Type B pancreatic cell (in vitro differentiated cells): Measurements from ENCODE around the gene POC1A. TPM values are rescaled to one million over a fixed set of nuclear protein-coding genes. Genes with fewer than 3 reads are reported as not detected.

Source experiments
- DNase-seq: peaks from one replicate; pipeline ENCODE4 v3.0.0; 2021; ENCODE audit warnings: mixed read lengths; ENCODE audit not compliant: unreplicated experiment; ENCODE audit errors: extremely low spot score
- H3K27ac Mint-ChIP-seq: 2 replicates; pipeline ENCODE4 v1.8.0; 2021; ENCODE audit warnings: mild to moderate bottlenecking, mixed read lengths
- H3K27me3 Mint-ChIP-seq: 2 replicates; pipeline ENCODE4 v1.8.0; 2021; ENCODE audit warnings: mixed read lengths
- H3K36me3 Mint-ChIP-seq: 2 replicates; pipeline ENCODE4 v1.8.0; 2021; ENCODE audit warnings: mixed read lengths
- H3K4me1 Mint-ChIP-seq: one replicate; pipeline ENCODE4 v1.8.0; 2021; ENCODE audit warnings: mixed read lengths; ENCODE audit not compliant: unreplicated experiment
- H3K4me3 Mint-ChIP-seq: 2 replicates; pipeline ENCODE4 v1.8.0; 2021; ENCODE audit warnings: mild to moderate bottlenecking, mixed read lengths
- H3K9me3 Mint-ChIP-seq: 2 replicates; pipeline ENCODE4 v1.8.0; 2021; ENCODE audit warnings: mixed read lengths
- CTCF ChIP-seq: fragments of 200-600 bp; sonication (generic); conservative IDR thresholded peaks from 2 replicates; pipeline ENCODE4 v1.5.0; 2021; ENCODE audit warnings: antibody characterized with exemption, mild to moderate bottlenecking
- total RNA-seq: library from RNA; stranded (reverse); gene quantifications from 2 replicates; pipeline ENCODE4 v1.2.1, GENCODE V29; 2021; ENCODE audit warnings: low replicate concordance

POC1A gene
- total RNA-seq, 1 donor from 2014 or later: 19.1 TPM

- H3K27me3 Mint-ChIP-seq: no peaks in the 10 kb centered on the region
- H3K4me1 Mint-ChIP-seq: peaks cover 4% of the 10 kb centered on the region
- no peak for DNase-seq
- no peak overlapping the region for H3K27ac Mint-ChIP-seq
- no peak overlapping the region for H3K4me3 Mint-ChIP-seq
- H3K9me3 Mint-ChIP-seq: no peaks in the 10 kb centered on the region
- TF ChIP-seq CTCF: no peak
- no peaks in the 10 kb centered on the region for H3K36me3 Mint-ChIP-seq
These were observed 121.4 kb downstream of the POC1A start for GRCh38 chr3:52032702-52033408.

- no peaks in the 10 kb centered on the region for H3K27me3 Mint-ChIP-seq
- DNase-seq: no peak
- peaks cover 4% of the 10 kb centered on the region for H3K4me1 Mint-ChIP-seq
- no peak for TF ChIP-seq CTCF
- no peak overlapping the region for H3K27ac Mint-ChIP-seq
- H3K36me3 Mint-ChIP-seq: no peaks in the 10 kb centered on the region
- no peak overlapping the region for H3K4me3 Mint-ChIP-seq
- H3K9me3 Mint-ChIP-seq: no peaks in the 10 kb centered on the region
These were observed 122.3 kb downstream of the POC1A start for GRCh38 chr3:52031896-52032295.

- H3K4me3 Mint-ChIP-seq: no peak overlapping the region
- no peaks in the 10 kb centered on the region for H3K9me3 Mint-ChIP-seq
- no peaks in the 10 kb centered on the region for H3K36me3 Mint-ChIP-seq
- no peak overlapping the region for H3K27ac Mint-ChIP-seq
- no peak for DNase-seq
- peaks cover 10% of the 10 kb centered on the region for H3K4me1 Mint-ChIP-seq
- no peaks in the 10 kb centered on the region for H3K27me3 Mint-ChIP-seq
- TF ChIP-seq CTCF: no peak
These were observed 123.4 kb downstream of the POC1A start for GRCh38 chr3:52030714-52031310.

GRCh38 chr3:52029535-52029934, 124.7 kb downstream of the POC1A start:
- no peak for DNase-seq
- H3K36me3 Mint-ChIP-seq: no peaks in the 10 kb centered on the region
- H3K4me3 Mint-ChIP-seq: no peak overlapping the region
- H3K4me1 Mint-ChIP-seq: peaks cover 17% of the 10 kb centered on the region
- TF ChIP-seq CTCF: no peak
- no peak overlapping the region for H3K27ac Mint-ChIP-seq
- H3K27me3 Mint-ChIP-seq: no peaks in the 10 kb centered on the region
- no peaks in the 10 kb centered on the region for H3K9me3 Mint-ChIP-seq

- H3K36me3 Mint-ChIP-seq: no peaks in the 10 kb centered on the region
- no peaks in the 10 kb centered on the region for H3K9me3 Mint-ChIP-seq
- no peak for TF ChIP-seq CTCF
- peaks cover 22% of the 10 kb centered on the region for H3K4me1 Mint-ChIP-seq
- no peak overlapping the region for H3K27ac Mint-ChIP-seq
- H3K27me3 Mint-ChIP-seq: no peaks in the 10 kb centered on the region
- DNase-seq: no peak
- H3K4me3 Mint-ChIP-seq: no peak overlapping the region
These were observed 125.2 kb downstream of the POC1A start for GRCh38 chr3:52029053-52029452.
